OCI-LY1 (cell line): ENCODE data around the gene KRT23.

Experiments
- H2AFZ ChIP-seq: fragments of 200-600 bp; sonication (generic), shearing (Covaris generic); 2 replicates; pipeline ENCODE4 v1.6.0; 2014; ENCODE audit warnings: antibody characterized with exemption, mild to moderate bottlenecking, low read length
- H3F3A ChIP-seq: fragments of 200-600 bp; sonication (generic), shearing (Covaris generic); 2 replicates; pipeline ENCODE4 v1.6.0; 2014; ENCODE audit warnings: mild to moderate bottlenecking, antibody characterized with exemption, low read length, moderate library complexity; ENCODE audit not compliant: insufficient read depth
- H3K27ac ChIP-seq: fragments of 200-600 bp; sonication (generic); 2 replicates; pipeline ENCODE4 v1.5.1; 2014; ENCODE audit warnings: low read length, mixed run types, mild to moderate bottlenecking, low read depth; ENCODE audit not compliant: poor library complexity, severe bottlenecking
- H3K27me3 ChIP-seq: fragments of 200-600 bp; sonication (generic); 2 replicates; pipeline ENCODE4 v1.6.0; 2014; ENCODE audit warnings: antibody characterized with exemption, mild to moderate bottlenecking, low read length, moderate library complexity; ENCODE audit not compliant: insufficient read depth
- H3K36me3 ChIP-seq: fragments of 200-600 bp; sonication (generic); 2 replicates; pipeline ENCODE4 v1.6.1; 2014; ENCODE audit warnings: mild to moderate bottlenecking, antibody characterized with exemption, low read length, moderate library complexity, mixed read lengths; ENCODE audit not compliant: insufficient read depth
- H3K4me1 ChIP-seq: fragments of 200-600 bp; sonication (generic); 2 replicates; pipeline ENCODE4 v1.5.1; 2014; ENCODE audit warnings: mild to moderate bottlenecking, low read length, moderate library complexity; ENCODE audit not compliant: insufficient read depth, severe bottlenecking
- H3K4me2 ChIP-seq: fragments of 200-600 bp; sonication (generic), shearing (Covaris generic); 2 replicates; pipeline ENCODE4 v1.6.1; 2014; ENCODE audit warnings: low read length
- H3K4me3 ChIP-seq: fragments of 200-600 bp; sonication (generic); 2 replicates; pipeline ENCODE4 v1.5.1; 2014; ENCODE audit warnings: low read length, low read depth, mild to moderate bottlenecking, mixed read lengths; ENCODE audit not compliant: poor library complexity, severe bottlenecking
- H3K79me2 ChIP-seq: fragments of 200-600 bp; shearing (Covaris generic); 2 replicates; pipeline ENCODE4 v1.6.1; 2016; ENCODE audit warnings: mixed run types, low read length, mixed read lengths; ENCODE audit not compliant: insufficient read depth
- H3K9ac ChIP-seq: fragments of 200-600 bp; sonication (generic), shearing (Covaris generic); 2 replicates; pipeline ENCODE4 v1.6.1; 2014; ENCODE audit warnings: mild to moderate bottlenecking, low read length, mixed read lengths
- H3K9me2 ChIP-seq: fragments of 200-600 bp; sonication (generic), shearing (Covaris generic); 2 replicates; pipeline ENCODE4 v1.6.1; 2014; ENCODE audit warnings: low read depth, mild to moderate bottlenecking, low read length, mixed read lengths
- H3K9me3 ChIP-seq: fragments of 200-600 bp; shearing (Covaris generic); 2 replicates; pipeline ENCODE4 v1.6.1; 2014; ENCODE audit warnings: low read length, mixed read lengths
- H4K20me1 ChIP-seq: fragments of 200-600 bp; sonication (generic), shearing (Covaris generic); 2 replicates; pipeline ENCODE4 v1.6.0; 2016; ENCODE audit warnings: mild to moderate bottlenecking, low read length; ENCODE audit not compliant: insufficient read depth
- CTCF ChIP-seq: fragments of 200-600 bp; sonication (generic), shearing (Covaris generic); IDR thresholded peaks from 2 replicates; pipeline ENCODE4 v1.5.1; 2017; ENCODE audit warnings: mild to moderate bottlenecking, antibody characterized with exemption, low read length, moderate library complexity, mixed read lengths
- EZH2 ChIP-seq: fragments of 200-600 bp; sonication (generic), shearing (Covaris generic); IDR thresholded peaks from 2 replicates; pipeline ENCODE4 v1.8.0; 2017; ENCODE audit warnings: borderline replicate concordance, mixed run types, mild to moderate bottlenecking, antibody characterized with exemption, low read length, moderate library complexity, mixed read lengths

The KRT23 gene

GRCh38 chr17:40940266-40940665 is 2.8 kb upstream of the KRT23 start:
- no peak overlapping the region for H3K27ac ChIP-seq
- no peaks in the 10 kb centered on the region for H3K9me3 ChIP-seq
- no peak overlapping the region for H3K4me3 ChIP-seq
- H3K27me3 ChIP-seq, result peaks cover 9% of the 10 kb centered on the region; the same call in 1 of the 2 replicates
- H3K4me2 ChIP-seq, result no peak overlapping the region
- H3K9ac ChIP-seq, result no peak overlapping the region
- H3K36me3 ChIP-seq, result no peaks in the 10 kb centered on the region
- H4K20me1 ChIP-seq, result no peaks in the 10 kb centered on the region
- TF ChIP-seq CTCF (no peak), EZH2 (no peak)
- H3F3A ChIP-seq, result no peaks in the 10 kb centered on the region
- no peaks in the 10 kb centered on the region for H3K79me2 ChIP-seq
- H2AFZ ChIP-seq, result no peak overlapping the region
- no peaks in the 10 kb centered on the region for H3K4me1 ChIP-seq
- H3K9me2 ChIP-seq, result no peaks in the 10 kb centered on the region

DNA sequence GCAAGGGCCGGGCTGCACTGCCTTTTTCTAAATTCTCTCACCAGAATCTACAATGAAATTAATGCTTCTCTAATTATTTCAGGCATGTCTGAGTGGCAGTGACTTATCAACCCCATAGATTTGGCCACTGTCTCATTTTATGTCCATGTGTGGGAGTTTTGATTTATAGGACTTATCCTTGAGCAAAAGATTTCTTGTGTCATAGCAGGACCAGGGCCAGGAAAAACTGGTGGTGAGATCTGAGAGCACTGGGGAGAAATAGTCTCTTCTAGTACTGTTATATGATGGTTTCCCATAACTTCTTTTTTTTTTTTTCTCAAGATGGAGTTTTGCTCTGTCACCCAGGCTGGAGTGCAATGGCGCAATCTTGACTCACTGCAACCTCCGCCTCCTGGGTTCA is 1.5 kb upstream of the KRT23 start:
- H3K9ac ChIP-seq, result no peak overlapping the region
- no peaks in the 10 kb centered on the region for H3K4me1 ChIP-seq
- peaks cover 9% of the 10 kb centered on the region; the same call in 1 of the 2 replicates for H3K27me3 ChIP-seq
- H3K4me2 ChIP-seq, result no peak overlapping the region
- no peaks in the 10 kb centered on the region for H3K79me2 ChIP-seq
- H3K9me2 ChIP-seq, result no peaks in the 10 kb centered on the region
- H3K4me3 ChIP-seq, result no peak overlapping the region
- H3K9me3 ChIP-seq, result no peaks in the 10 kb centered on the region
- no peaks in the 10 kb centered on the region for H4K20me1 ChIP-seq
- H3K36me3 ChIP-seq, result no peaks in the 10 kb centered on the region
- TF ChIP-seq EZH2 (no peak), CTCF (no peak)
- no peaks in the 10 kb centered on the region for H3F3A ChIP-seq
- H3K27ac ChIP-seq, result no peak overlapping the region
- no peak overlapping the region for H2AFZ ChIP-seq

GRCh38 chr17:40936976-40937375 is 470 bp downstream of the KRT23 start:
- Histone ChIP-seq H3K4me3 (no peak overlapping the region), H3F3A (no peaks in the 10 kb centered on the region), H3K4me2 (no peak overlapping the region), H3K27me3 (peaks cover 9% of the 10 kb centered on the region; the same call in 1 of the 2 replicates), H3K9ac (no peak overlapping the region), H3K4me1 (no peaks in the 10 kb centered on the region), H3K79me2 (no peaks in the 10 kb centered on the region), H3K9me2 (no peaks in the 10 kb centered on the region), H3K27ac (no peak overlapping the region), H4K20me1 (no peaks in the 10 kb centered on the region), H3K9me3 (no peaks in the 10 kb centered on the region), H2AFZ (no peak overlapping the region), H3K36me3 (no peaks in the 10 kb centered on the region)
- TF ChIP-seq CTCF, result no peak
- TF ChIP-seq EZH2, result no peak
